Measurements from ENCODE around the gene APBB1IP.

DNA sequence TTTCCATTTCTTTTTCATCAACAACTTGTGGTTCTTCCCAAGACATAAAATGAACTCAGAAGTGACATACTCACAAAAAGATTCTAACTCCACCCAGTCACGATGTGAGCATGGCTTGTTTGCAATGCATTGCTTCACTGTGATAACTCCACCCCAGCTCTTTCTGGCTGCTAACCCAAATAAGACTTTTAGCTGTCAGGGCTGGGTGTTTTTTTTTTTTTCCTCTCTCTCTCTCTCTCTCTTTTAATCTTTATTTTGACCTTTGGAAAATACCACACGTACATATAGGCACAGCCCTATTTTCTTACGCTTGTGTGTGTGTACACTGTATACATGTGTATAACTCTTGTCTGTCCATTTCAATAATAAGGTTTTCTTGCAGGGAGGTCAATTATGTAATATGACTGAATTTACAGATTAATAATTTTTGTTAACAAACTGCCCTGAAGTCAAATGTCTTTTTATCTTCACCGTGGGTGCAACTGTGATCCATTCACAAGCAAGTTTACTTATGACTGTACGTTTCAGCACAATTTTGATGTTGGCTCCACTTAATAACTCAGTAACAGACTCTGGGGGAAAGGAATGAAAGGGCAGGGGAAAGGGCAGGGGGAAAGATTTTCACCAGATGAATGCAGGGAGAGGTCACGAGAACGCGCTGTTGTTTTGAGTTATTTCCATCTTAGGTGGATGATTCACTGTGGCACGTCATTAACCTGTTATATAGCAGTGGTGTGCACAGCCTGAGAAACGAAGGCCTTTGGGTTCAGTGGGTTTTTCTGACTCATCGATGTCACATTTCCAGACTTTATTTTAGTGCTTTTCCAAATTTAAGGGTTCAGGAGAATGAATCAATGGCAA is 49.1 kb downstream of the APBB1IP start:
- no peak for TF ChIP-seq POLR2A (IDR thresholded peaks at IDR 0.05; ENCODE audit: low read depth)
- TF ChIP-seq, protein P1, sequence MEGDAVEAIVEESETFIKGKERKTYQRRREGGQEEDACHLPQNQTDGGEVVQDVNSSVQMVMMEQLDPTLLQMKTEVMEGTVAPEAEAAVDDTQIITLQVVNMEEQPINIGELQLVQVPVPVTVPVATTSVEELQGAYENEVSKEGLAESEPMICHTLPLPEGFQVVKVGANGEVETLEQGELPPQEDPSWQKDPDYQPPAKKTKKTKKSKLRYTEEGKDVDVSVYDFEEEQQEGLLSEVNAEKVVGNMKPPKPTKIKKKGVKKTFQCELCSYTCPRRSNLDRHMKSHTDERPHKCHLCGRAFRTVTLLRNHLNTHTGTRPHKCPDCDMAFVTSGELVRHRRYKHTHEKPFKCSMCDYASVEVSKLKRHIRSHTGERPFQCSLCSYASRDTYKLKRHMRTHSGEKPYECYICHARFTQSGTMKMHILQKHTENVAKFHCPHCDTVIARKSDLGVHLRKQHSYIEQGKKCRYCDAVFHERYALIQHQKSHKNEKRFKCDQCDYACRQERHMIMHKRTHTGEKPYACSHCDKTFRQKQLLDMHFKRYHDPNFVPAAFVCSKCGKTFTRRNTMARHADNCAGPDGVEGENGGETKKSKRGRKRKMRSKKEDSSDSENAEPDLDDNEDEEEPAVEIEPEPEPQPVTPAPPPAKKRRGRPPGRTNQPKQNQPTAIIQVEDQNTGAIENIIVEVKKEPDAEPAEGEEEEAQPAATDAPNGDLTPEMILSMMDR (IDR thresholded peaks at IDR 0.05): no peak
- no peak for TF ChIP-seq EP300 (IDR thresholded peaks at IDR 0.05)

Data from esophagus muscularis mucosa (tissue), 4 donors.